K562 (cell line): Measurements from ENCODE around the gene MAU2. TPM values are rescaled to one million over a fixed set of nuclear protein-coding genes. Genes with fewer than 3 reads are reported as not detected.
A peak's percentile ranks its signal among the peaks of the same experiment; 100 is the strongest.

Experiments used
- CREB1 ChIP-seq, 2 experiments: sonication (generic) in 1 of 2; formaldehyde crosslinking in 1 of 2; IDR thresholded peaks; 2 replicates each; pipeline versions ENCODE4 v1.6.1 to v1.8.0; 2012 to 2022; ENCODE audit warnings: inconsistent platforms in 1 of 2, mild to moderate bottlenecking in 1 of 2, missing genetic modification reagents in 1 of 2, moderate library complexity in 1 of 2
- CREB5 ChIP-seq: fragments of 250-450 bp; sonication (Bioruptor Pico); IDR thresholded peaks from 2 replicates; pipeline ENCODE4 v1.5.0; 2020; ENCODE audit warnings: mild to moderate bottlenecking
- ERF ChIP-seq: fragments of 450-650 bp; formaldehyde crosslinking; IDR thresholded peaks from 2 replicates; pipeline ENCODE4 v1.4.0; 2020; ENCODE audit warnings: mild to moderate bottlenecking, mixed read lengths
- SIN3B ChIP-seq: fragments of 450-650 bp; IDR thresholded peaks from 2 replicates; pipeline ENCODE4 v1.6.1; 2017; ENCODE audit warnings: low read depth, mild to moderate bottlenecking, moderate library complexity
- SMC3 ChIP-seq: conservative IDR thresholded peaks from 2 replicates; pipeline ENCODE4 v1.6.1; 2011; ENCODE audit warnings: low read depth, low read length, improper control_type of control experiment; ENCODE audit not compliant: insufficient read depth
- TBP ChIP-seq: optimal IDR thresholded peaks from 2 replicates; pipeline ENCODE3; 2011; ENCODE audit warnings: low read depth, low read length, improper control_type of control experiment
- ZNF24 ChIP-seq: fragments of 450-650 bp; IDR thresholded peaks from 2 replicates; pipeline ENCODE4 v1.6.1; 2016
- ZNF316 ChIP-seq: fragments of 450-650 bp; IDR thresholded peaks from 2 replicates; pipeline ENCODE4 v1.6.1; 2016
- polyA plus RNA-seq, 8 experiments: library from polyadenylated mRNA; depleted of rRNA in 4 of 8; stranded (reverse) in 5 of 8; unstranded in 3 of 8; fragments of >200 nt; fragmentation: Nextera tagmentation in 2 of 8; fragmentation: Illumina TruSeq in 1 of 8; extraction: Ambion mirVana in 2 of 8; extraction: Trizol in 1 of 8; gene quantifications; 2 replicates each; pipeline versions ENCODE4 v1.2.1 to v1.2.3, GENCODE V29; 2011 to 2014; ENCODE audit warnings: inconsistent platforms in 1 of 8, missing spikeins in 1 of 8
- total RNA-seq, 7 experiments: library from RNA; depleted of rRNA in 6 of 7; stranded (reverse); fragments of >200 nt in 6 of 7; fragmentation: Illumina TruSeq in 2 of 7; extraction: Trizol in 2 of 7; gene quantifications; 2 replicates each; pipeline versions ENCODE4 v1.2.1 to v1.2.3, GENCODE V29; 2011 to 2021; ENCODE audit warnings: low replicate concordance in 1 of 7
- TF ChIP-seq, protein P1 (sequence below): sonication (generic); formaldehyde crosslinking; IDR thresholded peaks from 2 replicates; pipeline ENCODE4 v1.8.0; 2022; ENCODE audit warnings: mild to moderate bottlenecking, missing genetic modification reagents
- TF ChIP-seq, protein P2 (sequence below), 2 experiments: IDR thresholded peaks; 2 replicates each; pipeline ENCODE4 v1.6.1; 2011; ENCODE audit warnings: borderline replicate concordance in 1 of 2, control low read depth in 1 of 2, low read depth in 1 of 2, low read length in 1 of 2, mild to moderate bottlenecking in 1 of 2, mixed read lengths in 1 of 2, moderate library complexity in 1 of 2; ENCODE audit not compliant: insufficient read depth in 1 of 2, insufficient read length in 1 of 2, poor library complexity in 1 of 2, severe bottlenecking in 1 of 2; ENCODE audit errors: extremely low read depth in 1 of 2
- TF ChIP-seq, protein P3 (sequence below): fragments of 250-450 bp; sonication (Bioruptor Pico); IDR thresholded peaks from 2 replicates; pipeline ENCODE4 v1.5.0; 2021
- TF ChIP-seq, protein P4 (sequence below): fragments of 450-650 bp; IDR thresholded peaks from 2 replicates; pipeline ENCODE4 v1.6.1; 2016; ENCODE audit warnings: borderline replicate concordance
- TF ChIP-seq, protein P5 (sequence below): fragments of 450-650 bp; IDR thresholded peaks from 2 replicates; pipeline ENCODE4 v1.6.1; 2016; ENCODE audit warnings: missing biosample characterization, missing genetic modification characterization

The MAU2 gene
- total and polyA plus RNA-seq, 9 of the 15 experiments (the other 6 are each of a cell fraction or from before 2014, with no cell fraction given) = 1.2 to 48.1 (median 19.4) TPM

DNA sequence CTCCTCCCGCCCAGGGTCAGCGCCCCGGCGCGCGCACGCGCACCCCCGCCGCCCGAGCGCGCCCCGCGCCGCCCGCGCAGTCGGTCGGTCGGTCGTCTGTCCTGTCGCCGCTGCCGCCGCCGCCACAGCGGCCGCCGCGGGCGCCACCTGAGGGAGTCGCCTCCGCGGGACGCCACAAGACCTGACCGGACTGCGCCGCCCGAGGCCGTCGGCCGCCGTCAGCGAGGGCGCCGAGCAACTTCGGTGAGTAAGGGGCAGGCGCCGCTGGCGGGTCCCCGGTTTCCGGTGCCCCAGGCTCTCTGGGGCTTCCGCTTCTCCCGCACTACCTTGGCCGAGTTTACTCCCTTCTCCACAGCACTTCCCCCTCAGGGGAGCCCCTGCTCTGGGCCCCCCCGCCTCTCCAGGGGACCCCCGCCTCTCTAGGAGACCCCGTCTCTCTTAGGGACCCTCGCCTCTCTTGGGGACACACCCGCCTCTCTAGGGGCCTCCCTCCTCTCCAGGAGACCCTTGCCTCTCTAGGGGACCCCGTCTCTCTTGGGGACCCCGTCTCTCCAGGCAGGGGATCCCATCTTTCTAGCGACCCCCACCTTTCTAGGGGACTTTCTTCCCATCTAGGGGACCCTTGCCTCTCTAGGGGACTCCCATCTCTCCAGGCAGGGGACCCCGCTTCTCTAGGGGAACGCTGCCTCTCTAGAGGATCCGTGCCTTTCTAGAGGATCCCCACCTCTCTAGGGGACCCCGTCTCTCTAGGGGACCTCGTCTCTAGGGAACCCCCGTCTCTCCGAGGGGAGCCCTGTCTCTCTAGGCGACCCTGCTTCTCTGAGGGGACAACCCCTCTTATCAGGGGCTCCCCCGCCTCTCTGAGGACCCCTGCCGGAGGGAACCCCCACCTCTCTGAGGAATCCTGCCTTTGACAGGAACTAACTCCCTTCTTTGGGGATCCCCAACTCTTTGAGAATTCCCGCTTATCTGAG is 65.6 kb downstream of the MAU2 start (continued):
- peak; percentile 65; the same call in 1 of the 2 replicates for TF ChIP-seq CREB1 (IDR thresholded peaks at IDR 0.05)
- no peak for TF ChIP-seq CREB1 (CRISPR knock-in tag; IDR thresholded peaks at IDR 0.05)
- peak; percentile 60; the same call in 1 of the 2 replicates for TF ChIP-seq ZNF24
- TF ChIP-seq, protein P1, sequence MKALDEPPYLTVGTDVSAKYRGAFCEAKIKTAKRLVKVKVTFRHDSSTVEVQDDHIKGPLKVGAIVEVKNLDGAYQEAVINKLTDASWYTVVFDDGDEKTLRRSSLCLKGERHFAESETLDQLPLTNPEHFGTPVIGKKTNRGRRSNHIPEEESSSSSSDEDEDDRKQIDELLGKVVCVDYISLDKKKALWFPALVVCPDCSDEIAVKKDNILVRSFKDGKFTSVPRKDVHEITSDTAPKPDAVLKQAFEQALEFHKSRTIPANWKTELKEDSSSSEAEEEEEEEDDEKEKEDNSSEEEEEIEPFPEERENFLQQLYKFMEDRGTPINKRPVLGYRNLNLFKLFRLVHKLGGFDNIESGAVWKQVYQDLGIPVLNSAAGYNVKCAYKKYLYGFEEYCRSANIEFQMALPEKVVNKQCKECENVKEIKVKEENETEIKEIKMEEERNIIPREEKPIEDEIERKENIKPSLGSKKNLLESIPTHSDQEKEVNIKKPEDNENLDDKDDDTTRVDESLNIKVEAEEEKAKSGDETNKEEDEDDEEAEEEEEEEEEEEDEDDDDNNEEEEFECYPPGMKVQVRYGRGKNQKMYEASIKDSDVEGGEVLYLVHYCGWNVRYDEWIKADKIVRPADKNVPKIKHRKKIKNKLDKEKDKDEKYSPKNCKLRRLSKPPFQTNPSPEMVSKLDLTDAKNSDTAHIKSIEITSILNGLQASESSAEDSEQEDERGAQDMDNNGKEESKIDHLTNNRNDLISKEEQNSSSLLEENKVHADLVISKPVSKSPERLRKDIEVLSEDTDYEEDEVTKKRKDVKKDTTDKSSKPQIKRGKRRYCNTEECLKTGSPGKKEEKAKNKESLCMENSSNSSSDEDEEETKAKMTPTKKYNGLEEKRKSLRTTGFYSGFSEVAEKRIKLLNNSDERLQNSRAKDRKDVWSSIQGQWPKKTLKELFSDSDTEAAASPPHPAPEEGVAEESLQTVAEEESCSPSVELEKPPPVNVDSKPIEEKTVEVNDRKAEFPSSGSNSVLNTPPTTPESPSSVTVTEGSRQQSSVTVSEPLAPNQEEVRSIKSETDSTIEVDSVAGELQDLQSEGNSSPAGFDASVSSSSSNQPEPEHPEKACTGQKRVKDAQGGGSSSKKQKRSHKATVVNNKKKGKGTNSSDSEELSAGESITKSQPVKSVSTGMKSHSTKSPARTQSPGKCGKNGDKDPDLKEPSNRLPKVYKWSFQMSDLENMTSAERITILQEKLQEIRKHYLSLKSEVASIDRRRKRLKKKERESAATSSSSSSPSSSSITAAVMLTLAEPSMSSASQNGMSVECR (CRISPR knock-in tag) = peak; percentile 65; the same call in 1 of the 2 replicates
- TF ChIP-seq, protein P2, sequence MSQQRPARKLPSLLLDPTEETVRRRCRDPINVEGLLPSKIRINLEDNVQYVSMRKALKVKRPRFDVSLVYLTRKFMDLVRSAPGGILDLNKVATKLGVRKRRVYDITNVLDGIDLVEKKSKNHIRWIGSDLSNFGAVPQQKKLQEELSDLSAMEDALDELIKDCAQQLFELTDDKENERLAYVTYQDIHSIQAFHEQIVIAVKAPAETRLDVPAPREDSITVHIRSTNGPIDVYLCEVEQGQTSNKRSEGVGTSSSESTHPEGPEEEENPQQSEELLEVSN (IDR thresholded peaks at IDR 0.05; ENCODE audit: borderline replicate concordance in 1 of 2, extremely low read depth in 1 of 2, insufficient read depth in 1 of 2, insufficient read length in 1 of 2, low read depth in 1 of 2, low read length in 1 of 2, poor library complexity in 1 of 2, severe bottlenecking in 1 of 2) = peak in 1 of 2 experiments; percentile 60
- TF ChIP-seq ZNF316 = no peak
- TF ChIP-seq SIN3B = peak; percentile 54; the same call in 1 of the 2 replicates
- TF ChIP-seq, protein P3, sequence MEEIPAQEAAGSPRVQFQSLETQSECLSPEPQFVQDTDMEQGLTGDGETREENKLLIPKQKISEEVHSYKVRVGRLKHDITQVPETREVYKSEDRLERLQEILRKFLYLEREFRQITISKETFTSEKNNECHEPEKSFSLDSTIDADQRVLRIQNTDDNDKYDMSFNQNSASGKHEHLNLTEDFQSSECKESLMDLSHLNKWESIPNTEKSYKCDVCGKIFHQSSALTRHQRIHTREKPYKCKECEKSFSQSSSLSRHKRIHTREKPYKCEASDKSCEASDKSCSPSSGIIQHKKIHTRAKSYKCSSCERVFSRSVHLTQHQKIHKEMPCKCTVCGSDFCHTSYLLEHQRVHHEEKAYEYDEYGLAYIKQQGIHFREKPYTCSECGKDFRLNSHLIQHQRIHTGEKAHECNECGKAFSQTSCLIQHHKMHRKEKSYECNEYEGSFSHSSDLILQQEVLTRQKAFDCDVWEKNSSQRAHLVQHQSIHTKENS = no peak
- TF ChIP-seq SMC3 = 0 out of 2 replicates have a peak, but pooled peaks have one; percentile 2
- peak; percentile 52 for TF ChIP-seq TBP
- TF ChIP-seq, protein P4, sequence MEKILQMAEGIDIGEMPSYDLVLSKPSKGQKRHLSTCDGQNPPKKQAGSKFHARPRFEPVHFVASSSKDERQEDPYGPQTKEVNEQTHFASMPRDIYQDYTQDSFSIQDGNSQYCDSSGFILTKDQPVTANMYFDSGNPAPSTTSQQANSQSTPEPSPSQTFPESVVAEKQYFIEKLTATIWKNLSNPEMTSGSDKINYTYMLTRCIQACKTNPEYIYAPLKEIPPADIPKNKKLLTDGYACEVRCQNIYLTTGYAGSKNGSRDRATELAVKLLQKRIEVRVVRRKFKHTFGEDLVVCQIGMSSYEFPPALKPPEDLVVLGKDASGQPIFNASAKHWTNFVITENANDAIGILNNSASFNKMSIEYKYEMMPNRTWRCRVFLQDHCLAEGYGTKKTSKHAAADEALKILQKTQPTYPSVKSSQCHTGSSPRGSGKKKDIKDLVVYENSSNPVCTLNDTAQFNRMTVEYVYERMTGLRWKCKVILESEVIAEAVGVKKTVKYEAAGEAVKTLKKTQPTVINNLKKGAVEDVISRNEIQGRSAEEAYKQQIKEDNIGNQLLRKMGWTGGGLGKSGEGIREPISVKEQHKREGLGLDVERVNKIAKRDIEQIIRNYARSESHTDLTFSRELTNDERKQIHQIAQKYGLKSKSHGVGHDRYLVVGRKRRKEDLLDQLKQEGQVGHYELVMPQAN = 0 out of 2 replicates have a peak, but pooled peaks have one; percentile 18
- TF ChIP-seq, protein P5, sequence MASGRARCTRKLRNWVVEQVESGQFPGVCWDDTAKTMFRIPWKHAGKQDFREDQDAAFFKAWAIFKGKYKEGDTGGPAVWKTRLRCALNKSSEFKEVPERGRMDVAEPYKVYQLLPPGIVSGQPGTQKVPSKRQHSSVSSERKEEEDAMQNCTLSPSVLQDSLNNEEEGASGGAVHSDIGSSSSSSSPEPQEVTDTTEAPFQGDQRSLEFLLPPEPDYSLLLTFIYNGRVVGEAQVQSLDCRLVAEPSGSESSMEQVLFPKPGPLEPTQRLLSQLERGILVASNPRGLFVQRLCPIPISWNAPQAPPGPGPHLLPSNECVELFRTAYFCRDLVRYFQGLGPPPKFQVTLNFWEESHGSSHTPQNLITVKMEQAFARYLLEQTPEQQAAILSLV = no peak
- TF ChIP-seq CREB5 (CRISPR knock-in tag) = no peak
- TF ChIP-seq ERF (CRISPR knock-in tag) = 0 out of 2 replicates have a peak, but pooled peaks have one; percentile 47
